Panc1 (cell line): ENCODE results near the gene TECPR1.

Experiments
- CTCF ChIP-seq: fragments of 450-650 bp; IDR thresholded peaks from 2 replicates; pipeline ENCODE4 v1.5.1; 2017; ENCODE audit warnings: mild to moderate bottlenecking
- REST ChIP-seq, 2 experiments: IDR thresholded peaks; 2 replicates each; pipeline ENCODE4 v1.6.1; 2011 to 2012; ENCODE audit warnings: low read depth in 2 of 2, control low read depth in 1 of 2, low read length in 1 of 2, mild to moderate bottlenecking in 1 of 2, moderate library complexity in 1 of 2; ENCODE audit not compliant: insufficient read depth in 1 of 2
- TCF7L2 ChIP-seq: IDR thresholded peaks from 2 replicates; pipeline ENCODE4 v1.6.1; 2011; ENCODE audit warnings: mild to moderate bottlenecking, low read depth, low read length, inconsistent platforms

- no peak for TF ChIP-seq CTCF
- no peak for TF ChIP-seq TCF7L2
- no peak for TF ChIP-seq REST (IDR thresholded peaks at IDR 0.05; ENCODE audit: insufficient read depth in 1 of 2, low read depth in 2 of 2, low read length in 1 of 2)
Observed at GRCh38 chr7:98248156-98248555, 3.9 kb downstream of the TECPR1 start.
